ENCODE measurements around the gene COL25A1.
A peak's percentile ranks its signal among the peaks of the same experiment; 100 is the strongest.
"Not testable (repeated sequence)": the region's sequence is repeated elsewhere in the genome, so short reads cannot be mapped to it uniquely, and the experiment has no call there.

Gene COL25A1

DNA sequence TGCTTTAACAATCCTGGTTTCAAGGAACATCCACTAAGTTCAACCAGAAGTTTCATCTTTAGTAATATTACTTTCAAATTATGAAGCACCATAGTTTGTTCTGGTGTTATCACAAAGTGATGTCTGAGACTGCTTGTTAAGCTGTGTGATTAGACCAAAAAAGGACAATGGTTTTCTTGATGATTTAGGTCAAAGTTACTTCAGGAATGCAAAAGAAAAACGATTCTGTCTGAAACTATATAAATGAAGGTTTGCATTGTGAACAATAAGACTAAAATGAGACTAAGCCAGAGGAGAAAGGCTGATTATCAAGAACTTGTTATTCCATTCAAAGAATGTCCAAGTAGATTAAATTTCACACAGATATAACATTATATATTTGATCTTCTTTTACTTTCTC, 417.2 kb downstream of the COL25A1 start:
- no peak for DNase-seq (ENCODE audit: low read depth)

DNA sequence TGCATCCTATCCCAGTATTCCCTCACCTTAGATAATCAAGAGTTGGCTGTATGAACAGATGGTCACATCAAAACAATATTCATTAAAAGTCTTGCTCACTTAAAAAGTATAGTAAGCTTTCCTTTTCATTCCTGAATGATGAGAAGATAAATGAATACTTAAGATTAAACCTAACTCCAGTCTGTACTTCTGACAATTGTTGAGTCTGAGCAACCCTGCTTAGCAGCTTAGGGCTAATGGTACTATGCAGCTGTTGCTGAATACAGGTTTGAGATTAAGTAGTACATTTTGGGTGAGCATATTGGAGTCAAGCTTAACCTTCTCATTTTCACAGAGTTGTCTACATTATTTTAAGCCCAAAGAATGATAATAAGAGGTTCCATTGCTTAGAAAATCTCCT, 417.9 kb downstream of the COL25A1 start:
- H3K4me3 ChIP-seq (ENCODE audit: control insufficient read depth, low read depth, low read length) = no peak overlapping the region
- no peak for DNase-seq (ENCODE audit: low read depth)
- TF ChIP-seq CTCF (conservative IDR thresholded peaks at IDR 0.05; ENCODE audit: control insufficient read depth, insufficient read depth, low read depth, low read length) = no peak

More for the DNA sequence above, 417.2 kb downstream of the COL25A1 start:
- H3K4me3 ChIP-seq (ENCODE audit: control insufficient read depth, low read depth, low read length) = no peak overlapping the region
- TF ChIP-seq CTCF (conservative IDR thresholded peaks at IDR 0.05; ENCODE audit: control insufficient read depth, insufficient read depth, low read depth, low read length) = no peak

GRCh38 chr4:108881986-108882385, 420.5 kb downstream of the COL25A1 start:
- TF ChIP-seq CTCF (conservative IDR thresholded peaks at IDR 0.05; ENCODE audit: control insufficient read depth, insufficient read depth, low read depth, low read length) = no peak
- no peak for DNase-seq (ENCODE audit: low read depth)
- no peak overlapping the region for H3K4me3 ChIP-seq (ENCODE audit: control insufficient read depth, low read depth, low read length)

DNA sequence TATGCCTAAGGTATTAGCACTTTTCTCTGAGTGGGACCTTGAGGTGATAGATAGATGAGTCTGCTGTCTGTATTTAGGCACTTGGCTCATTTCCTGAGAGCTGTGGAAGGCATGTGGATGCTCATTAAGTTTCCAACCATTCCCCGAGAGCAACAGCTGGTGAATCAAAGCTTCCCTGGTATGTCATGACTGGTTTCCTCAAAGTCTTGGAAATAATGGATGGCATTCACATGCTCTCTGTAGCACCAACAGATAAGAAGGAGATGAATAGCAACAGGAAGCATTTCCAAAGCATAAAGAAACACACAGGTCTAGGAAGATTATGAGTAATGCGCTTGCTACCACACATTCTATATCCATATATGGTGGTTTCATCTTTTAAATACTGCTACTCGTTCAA, 421.3 kb downstream of the COL25A1 start:
- DNase-seq (ENCODE audit: low read depth) = peak; percentile 28

DNA sequence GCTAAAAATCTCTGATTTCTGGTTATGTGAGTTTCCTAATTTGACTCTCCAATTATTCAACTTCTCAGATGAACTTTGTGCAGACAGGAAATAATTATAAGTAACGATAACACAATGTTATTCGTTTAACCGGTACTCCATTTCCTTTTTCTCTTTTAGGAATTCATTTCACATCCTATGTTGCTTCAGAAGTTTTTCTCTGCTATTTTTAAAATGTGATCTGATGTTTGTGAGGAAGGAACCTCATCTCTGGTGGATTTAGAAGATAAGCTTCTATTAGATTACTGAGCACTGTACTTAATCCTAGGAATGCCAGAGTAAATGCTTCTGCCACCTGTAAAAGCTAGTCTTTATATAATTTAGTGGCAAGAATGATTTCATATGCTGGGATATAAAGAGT, 423.7 kb downstream of the COL25A1 start:
- no peak for TF ChIP-seq CTCF (conservative IDR thresholded peaks at IDR 0.05; ENCODE audit: control insufficient read depth, insufficient read depth, low read depth, low read length)
- H3K4me3 ChIP-seq (ENCODE audit: control insufficient read depth, low read depth, low read length) = no peak overlapping the region
- no peak for DNase-seq (ENCODE audit: low read depth)

More for the DNA sequence above, 421.3 kb downstream of the COL25A1 start:
- no peak overlapping the region for H3K4me3 ChIP-seq (ENCODE audit: control insufficient read depth, low read depth, low read length)
- TF ChIP-seq CTCF (conservative IDR thresholded peaks at IDR 0.05; ENCODE audit: control insufficient read depth, insufficient read depth, low read depth, low read length) = no peak

DNA sequence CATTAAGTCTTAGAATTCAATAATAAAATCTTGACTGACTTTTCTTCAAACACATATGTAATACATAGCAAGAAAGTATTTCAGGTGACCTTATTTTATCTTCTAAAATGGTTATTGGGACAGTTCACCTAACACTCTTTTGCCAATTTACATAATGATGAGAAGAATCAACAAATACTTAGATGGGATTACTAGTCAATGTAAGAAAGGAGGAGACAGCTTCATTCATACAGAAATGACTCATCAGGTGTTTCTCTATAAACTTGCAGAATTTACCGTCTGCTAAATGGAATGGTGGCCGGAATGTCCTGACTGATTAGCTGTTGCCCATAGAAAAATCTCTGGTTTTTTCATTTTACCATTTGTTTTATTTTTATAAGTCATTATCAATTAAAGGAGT, 424.6 kb downstream of the COL25A1 start:
- no peak for TF ChIP-seq CTCF (conservative IDR thresholded peaks at IDR 0.05; ENCODE audit: control insufficient read depth, insufficient read depth, low read depth, low read length)

DNA sequence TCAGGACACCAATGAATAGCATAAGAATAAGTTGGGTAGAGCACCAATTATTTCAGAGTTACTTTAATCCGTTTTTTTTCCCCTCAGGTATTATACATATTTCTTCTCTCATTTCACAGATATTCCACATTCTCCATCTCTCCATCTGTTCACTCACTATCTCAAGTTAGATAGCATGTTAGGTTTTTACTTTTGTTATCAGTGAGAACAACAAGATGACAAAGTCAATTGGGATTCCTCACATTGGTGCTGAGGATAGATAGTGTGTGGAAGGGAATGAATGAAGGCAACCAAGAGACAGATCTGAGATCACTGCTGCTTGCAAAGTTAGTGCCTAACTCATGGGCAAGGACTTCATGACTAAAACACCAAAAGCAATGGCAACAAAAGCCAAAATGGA, 427.7 kb downstream of the COL25A1 start:
- no peak for TF ChIP-seq CTCF (conservative IDR thresholded peaks at IDR 0.05; ENCODE audit: control insufficient read depth, insufficient read depth, low read depth, low read length)
- no peak for DNase-seq (ENCODE audit: low read depth)
- H3K4me3 ChIP-seq (ENCODE audit: control insufficient read depth, low read depth, low read length) = no peak overlapping the region

More for the DNA sequence above, 424.6 kb downstream of the COL25A1 start:
- no peak for DNase-seq (ENCODE audit: low read depth)
- no peak overlapping the region for H3K4me3 ChIP-seq (ENCODE audit: control insufficient read depth, low read depth, low read length)

- H3K4me3 ChIP-seq (ENCODE audit: control insufficient read depth, low read depth, low read length); DNase-seq (ENCODE audit: low read depth): not testable (repeated sequence)
Observed at GRCh38 chr4:108869970-108870369, 432.5 kb downstream of the COL25A1 start.

Measured in fibroblast of mammary gland (primary cell).